HG02840 (cell line): Measurements from ENCODE around the gene SSC4D.

Experiments
- ATAC-seq: cut with Tn5 transposase; IDR thresholded peaks from one replicate; pipeline ENCODE4 v1.9.1; 2021; ENCODE audit warnings: mild to moderate bottlenecking, moderate library complexity, moderate number of reproducible peaks; ENCODE audit not compliant: unreplicated experiment, low FRiP score

Gene SSC4D

DNA sequence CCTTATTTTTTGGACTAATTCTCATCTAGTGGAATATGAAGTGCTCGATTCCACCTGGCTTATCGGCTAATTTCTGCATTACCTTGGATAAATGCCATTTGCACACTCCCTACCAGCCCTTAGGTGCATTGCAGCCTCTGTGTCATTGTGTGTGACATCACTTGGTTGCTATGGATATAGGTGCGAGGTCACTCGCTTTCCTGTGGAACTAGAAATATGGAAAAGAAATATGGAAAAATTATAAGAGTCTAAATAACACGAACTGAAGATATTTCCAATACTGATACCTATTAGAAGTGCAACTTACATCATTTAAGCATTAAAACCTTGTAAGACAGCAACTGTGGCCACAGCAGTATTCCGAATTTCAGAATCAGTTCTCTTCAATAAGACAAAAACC is 52.7 kb downstream of the SSC4D start:
- ATAC-seq, result no peak

GRCh38 chr7:76356115-76356514 is 53.4 kb downstream of the SSC4D start:
- ATAC-seq, result no peak

DNA sequence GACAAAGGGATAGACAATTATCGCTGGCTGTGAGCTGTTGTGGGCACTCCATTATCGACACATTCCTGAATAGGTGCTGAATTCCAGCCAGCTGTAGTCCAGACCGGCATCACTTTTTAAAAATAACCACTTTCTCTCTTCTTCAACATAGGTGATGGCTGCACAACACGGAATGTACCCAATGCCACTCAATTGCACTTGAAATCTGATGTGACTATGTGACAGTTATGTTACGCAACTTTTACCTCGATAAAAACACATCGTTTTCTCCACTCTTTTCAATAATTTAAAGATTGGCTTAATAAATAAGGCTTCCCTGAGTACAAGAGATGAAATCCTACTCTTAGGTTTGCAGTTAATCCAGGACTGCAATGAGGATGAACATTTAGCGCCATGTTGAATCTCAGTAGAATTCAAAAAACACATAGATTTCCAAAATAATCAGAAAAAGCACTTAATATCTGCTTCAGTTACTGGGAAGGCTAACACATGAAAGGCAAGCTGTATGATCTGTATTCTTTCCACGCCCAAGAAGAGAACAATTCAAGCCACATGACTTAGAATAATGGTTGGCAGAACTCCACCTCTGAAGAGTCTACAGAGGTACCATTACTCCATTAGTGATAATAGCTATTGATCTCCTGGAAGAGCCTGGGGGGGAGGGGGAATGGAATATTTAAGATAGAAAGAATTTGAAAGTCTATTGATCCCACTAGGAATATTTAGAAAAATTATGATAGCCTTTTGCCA is 54.3 kb downstream of the SSC4D start:
- no peak for ATAC-seq

DNA sequence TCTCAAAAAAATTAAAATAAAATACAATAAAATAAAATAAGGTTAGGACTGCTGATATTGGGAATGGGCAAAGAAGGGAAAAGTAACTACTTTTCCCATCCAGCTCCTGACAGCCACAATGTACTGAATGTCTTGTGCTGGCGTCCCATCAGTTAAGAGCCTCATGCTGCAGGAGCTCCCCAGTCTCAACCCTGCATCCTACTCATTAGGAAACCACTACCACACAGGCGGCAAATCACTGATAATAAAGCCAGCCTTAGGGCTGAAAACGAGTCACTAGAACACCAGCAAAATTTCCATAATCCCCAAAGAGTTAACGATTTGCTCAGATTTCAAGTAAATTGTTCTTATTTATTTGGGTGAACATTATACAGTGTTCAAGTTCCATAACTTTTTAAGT is 55.0 kb downstream of the SSC4D start:
- ATAC-seq, result no peak

DNA sequence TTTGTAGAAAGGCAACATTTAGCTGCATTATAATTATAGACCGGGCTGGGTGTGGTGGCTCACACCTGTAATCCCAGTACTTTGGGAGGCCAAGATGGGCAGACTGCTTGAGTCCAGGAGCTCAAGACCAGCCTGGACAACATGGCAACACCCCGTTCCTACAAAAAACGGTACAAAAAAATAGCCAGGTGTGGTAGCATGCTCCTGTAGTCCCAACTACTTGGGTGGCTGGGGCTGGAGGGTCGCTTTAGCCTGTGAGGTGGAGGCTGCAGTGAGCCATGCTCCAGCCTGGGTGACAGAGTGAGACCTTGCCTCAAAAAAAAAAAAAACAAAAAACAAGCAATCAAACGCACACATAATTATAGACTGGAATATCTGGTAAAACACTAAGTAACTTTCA is 55.8 kb downstream of the SSC4D start:
- no peak for ATAC-seq

DNA sequence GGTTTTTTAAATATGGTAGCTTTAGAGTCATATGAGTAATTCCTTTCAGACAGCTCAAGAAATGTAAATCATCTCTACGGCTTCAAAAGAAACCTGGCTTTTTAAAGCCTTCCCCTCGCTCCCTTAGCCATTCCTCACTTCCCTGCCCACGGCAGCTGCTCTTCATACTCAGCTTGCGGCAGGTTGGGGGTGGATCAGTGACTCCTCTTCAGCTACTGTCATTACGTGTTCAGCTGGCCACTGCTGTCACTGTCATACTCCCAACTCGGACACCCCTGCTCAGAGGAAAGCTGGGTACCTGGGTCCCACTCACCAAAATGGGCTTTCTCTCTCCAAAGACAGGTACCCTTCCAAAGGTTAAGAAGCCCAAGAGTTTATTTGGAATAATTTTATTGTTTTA is 57.3 kb downstream of the SSC4D start:
- ATAC-seq, result no peak

DNA sequence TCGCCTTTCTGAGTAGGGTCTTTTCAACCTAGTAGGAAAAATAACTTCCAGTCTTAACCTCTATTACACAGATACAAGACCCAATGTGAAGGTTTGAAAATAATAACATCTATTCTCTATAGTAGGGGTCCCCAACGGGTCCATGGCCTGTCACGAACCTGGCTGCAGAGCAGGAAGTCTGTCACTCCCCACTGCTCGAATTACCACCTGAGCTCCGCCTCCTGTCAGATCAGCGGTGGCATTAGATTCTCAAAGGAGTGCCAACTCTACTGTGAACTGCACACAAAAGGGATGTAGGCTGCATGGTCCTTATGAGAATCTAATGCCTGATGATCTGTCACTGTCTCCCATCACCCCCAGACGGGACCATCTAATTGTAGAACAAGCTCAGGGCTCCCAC is 58.1 kb downstream of the SSC4D start:
- ATAC-seq, result no peak

GRCh38 chr7:76349313-76349885 is 60.1 kb downstream of the SSC4D start:
- no peak for ATAC-seq

- no peak for ATAC-seq
These were observed 61.8 kb downstream of the SSC4D start for GRCh38 chr7:76347710-76348109.

- no peak for ATAC-seq
These were observed 62.7 kb downstream of the SSC4D start for GRCh38 chr7:76346778-76347177.

DNA sequence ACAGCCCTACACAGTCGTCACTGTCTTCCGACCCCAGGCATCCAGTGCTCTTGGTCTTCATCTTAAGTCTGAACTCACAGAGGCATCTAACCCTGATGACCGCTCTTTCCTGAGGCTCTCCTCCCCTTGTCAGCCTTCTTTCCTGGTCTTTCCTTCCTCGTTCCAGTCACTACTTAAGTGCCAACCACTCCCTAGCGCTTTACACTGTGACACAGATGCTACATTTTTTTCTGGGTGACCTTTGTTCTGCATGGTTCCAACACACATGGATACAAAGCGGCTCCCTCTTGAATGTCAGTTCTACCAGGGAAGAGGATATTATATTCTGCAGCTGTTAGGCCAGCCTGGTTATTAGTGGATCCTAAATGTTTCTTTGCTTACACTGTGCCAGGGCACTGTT is 63.4 kb downstream of the SSC4D start:
- no peak for ATAC-seq

GRCh38 chr7:76343931-76344321 is 65.6 kb downstream of the SSC4D start:
- no peak for ATAC-seq

DNA sequence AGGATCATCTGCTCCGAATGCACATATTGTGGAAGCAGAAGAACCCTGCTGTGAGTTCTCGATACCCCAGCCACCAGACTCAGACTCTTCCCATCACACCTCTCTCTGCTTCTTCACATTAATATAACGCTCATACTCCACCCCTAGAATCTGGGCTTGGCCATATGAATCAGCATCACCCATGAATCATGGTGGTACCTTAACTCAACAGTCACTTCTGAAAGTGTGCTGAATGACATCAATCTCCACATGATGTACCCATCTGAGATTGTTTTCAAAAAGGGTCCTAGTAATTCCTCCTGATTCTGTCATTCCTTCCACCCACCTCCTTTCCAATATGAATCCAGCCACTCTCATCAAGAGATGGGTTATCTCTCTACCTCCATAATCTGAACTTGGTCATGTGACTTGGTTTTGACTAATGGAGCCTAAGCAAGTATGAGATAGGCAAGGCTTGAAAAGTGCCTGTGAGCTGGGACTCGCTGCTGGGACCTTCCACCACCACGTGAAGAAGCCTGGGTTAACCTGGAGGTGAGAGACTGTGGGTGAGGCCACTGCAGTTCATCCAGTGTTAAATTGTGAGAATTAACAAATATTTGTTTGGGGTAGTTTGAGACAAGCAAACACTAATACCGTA is 66.1 kb downstream of the SSC4D start:
- no peak for ATAC-seq

DNA sequence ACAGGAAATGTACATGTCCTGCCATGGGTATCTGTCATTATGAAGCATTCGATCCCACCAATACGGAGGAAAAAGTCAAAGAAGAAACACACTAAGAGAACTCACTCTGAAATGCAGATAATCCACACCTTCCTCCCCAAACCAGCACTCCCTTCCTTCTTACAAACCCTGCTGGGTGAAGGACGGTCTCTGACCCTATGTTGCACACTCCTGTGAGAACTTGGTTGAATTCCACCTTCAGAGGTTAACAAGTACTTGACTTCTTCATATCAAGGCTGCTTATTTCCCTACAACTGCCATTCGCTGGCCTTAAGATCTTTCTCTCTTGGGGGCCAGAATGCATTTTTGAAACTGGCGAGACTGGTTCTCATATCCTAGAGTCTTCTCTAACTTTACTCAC is 67.3 kb downstream of the SSC4D start:
- ATAC-seq, result no peak

GRCh38 chr7:76340617-76341131 is 68.8 kb downstream of the SSC4D start:
- no peak for ATAC-seq
